Neural crest cell (in vitro differentiated cells): ENCODE results near the gene ATP4A. TPM values are rescaled to one million over a fixed set of nuclear protein-coding genes. Genes with fewer than 3 reads are reported as not detected.
A peak's percentile ranks its signal among the peaks of the same experiment; 100 is the strongest.

Experiments used
- DNase-seq: peaks from one replicate; pipeline ENCODE4 v3.0.0; 2021; ENCODE audit warnings: low read depth, mixed read lengths, low spot score
- H3K27ac Mint-ChIP-seq: one replicate; pipeline ENCODE4 v1.8.0; 2021; ENCODE audit warnings: mild to moderate bottlenecking, mixed read lengths; ENCODE audit not compliant: unreplicated experiment
- H3K27me3 Mint-ChIP-seq: 2 replicates; pipeline ENCODE4 v1.8.0; 2021; ENCODE audit warnings: low read depth, mild to moderate bottlenecking, mixed read lengths
- H3K36me3 Mint-ChIP-seq: 2 replicates; pipeline ENCODE4 v1.8.0; 2021; ENCODE audit warnings: low read depth, mild to moderate bottlenecking, mixed read lengths
- H3K4me1 Mint-ChIP-seq: 2 replicates; pipeline ENCODE4 v1.8.0; 2021; ENCODE audit warnings: mixed read lengths
- H3K4me3 Mint-ChIP-seq: one replicate; pipeline ENCODE4 v1.8.0; 2021; ENCODE audit warnings: mild to moderate bottlenecking, mixed read lengths
- H3K9me3 Mint-ChIP-seq: 2 replicates; pipeline ENCODE4 v1.8.0; 2021; ENCODE audit warnings: mixed read lengths
- total RNA-seq: library from RNA; stranded (reverse); gene quantifications from 2 replicates; pipeline ENCODE4 v1.2.1, GENCODE V29; 2021
- TF ChIP-seq, protein P1 (sequence below): fragments of 200-600 bp; sonication (generic); conservative IDR thresholded peaks from 2 replicates; pipeline ENCODE4 v1.5.0; 2021; ENCODE audit warnings: antibody characterized with exemption, mild to moderate bottlenecking

ATP4A gene
- total RNA-seq, 1 donor from 2014 or later: not detected

DNA sequence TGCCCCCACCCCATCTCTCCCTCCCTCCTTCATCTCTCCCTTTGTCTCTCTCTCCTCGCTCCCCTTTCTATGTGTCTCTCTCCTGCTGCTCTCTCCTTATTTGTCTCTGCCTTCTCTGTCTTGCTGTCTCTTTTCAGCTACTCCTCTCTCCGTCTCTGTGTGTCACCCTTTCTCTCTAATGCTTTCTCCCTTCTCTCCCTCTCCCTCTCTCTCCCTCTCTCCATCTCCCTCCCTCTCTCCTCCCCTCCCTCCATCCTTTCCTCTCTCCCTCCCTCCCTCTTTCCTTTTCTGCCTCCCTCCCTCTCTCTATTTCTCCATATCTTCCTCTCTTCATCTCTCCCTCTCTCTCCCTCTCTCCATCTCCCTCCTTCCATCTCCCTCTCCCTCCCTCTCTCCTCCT, 682 bp downstream of the ATP4A start:
- TF ChIP-seq, protein P1, sequence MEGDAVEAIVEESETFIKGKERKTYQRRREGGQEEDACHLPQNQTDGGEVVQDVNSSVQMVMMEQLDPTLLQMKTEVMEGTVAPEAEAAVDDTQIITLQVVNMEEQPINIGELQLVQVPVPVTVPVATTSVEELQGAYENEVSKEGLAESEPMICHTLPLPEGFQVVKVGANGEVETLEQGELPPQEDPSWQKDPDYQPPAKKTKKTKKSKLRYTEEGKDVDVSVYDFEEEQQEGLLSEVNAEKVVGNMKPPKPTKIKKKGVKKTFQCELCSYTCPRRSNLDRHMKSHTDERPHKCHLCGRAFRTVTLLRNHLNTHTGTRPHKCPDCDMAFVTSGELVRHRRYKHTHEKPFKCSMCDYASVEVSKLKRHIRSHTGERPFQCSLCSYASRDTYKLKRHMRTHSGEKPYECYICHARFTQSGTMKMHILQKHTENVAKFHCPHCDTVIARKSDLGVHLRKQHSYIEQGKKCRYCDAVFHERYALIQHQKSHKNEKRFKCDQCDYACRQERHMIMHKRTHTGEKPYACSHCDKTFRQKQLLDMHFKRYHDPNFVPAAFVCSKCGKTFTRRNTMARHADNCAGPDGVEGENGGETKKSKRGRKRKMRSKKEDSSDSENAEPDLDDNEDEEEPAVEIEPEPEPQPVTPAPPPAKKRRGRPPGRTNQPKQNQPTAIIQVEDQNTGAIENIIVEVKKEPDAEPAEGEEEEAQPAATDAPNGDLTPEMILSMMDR: no peak
- no peak overlapping the region for H3K4me3 Mint-ChIP-seq
- H3K9me3 Mint-ChIP-seq: no peaks in the 10 kb centered on the region
- H3K36me3 Mint-ChIP-seq: no peaks in the 10 kb centered on the region
- no peak for DNase-seq
- H3K27me3 Mint-ChIP-seq: peaks cover 70% of the 10 kb centered on the region
- H3K27ac Mint-ChIP-seq: no peak overlapping the region
- H3K4me1 Mint-ChIP-seq: no peaks in the 10 kb centered on the region

DNA sequence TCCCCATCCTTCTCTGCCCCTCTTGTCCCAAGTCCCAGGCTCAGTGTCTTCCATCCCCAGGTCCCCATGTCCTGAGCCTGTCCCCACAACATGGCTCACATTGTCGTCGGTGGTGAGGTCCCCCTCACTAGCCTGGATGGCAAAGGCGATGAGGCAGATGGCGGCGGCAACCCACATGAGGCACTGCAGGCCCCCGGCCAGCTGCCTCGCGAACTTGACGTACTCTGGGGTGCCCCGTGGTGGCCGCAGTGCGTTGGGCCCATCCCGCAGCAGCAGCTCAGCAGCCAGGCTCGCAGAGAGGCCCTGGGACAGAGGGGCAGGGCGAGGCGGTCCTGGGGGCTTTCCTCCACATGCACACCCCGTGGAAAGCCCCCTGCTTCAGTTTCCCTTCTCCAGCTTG, 1.1 kb downstream of the ATP4A start:
- peaks cover 74% of the 10 kb centered on the region for H3K27me3 Mint-ChIP-seq
- H3K36me3 Mint-ChIP-seq: no peaks in the 10 kb centered on the region
- H3K9me3 Mint-ChIP-seq: no peaks in the 10 kb centered on the region
- no peak overlapping the region for H3K27ac Mint-ChIP-seq
- H3K4me3 Mint-ChIP-seq: no peak overlapping the region
- TF ChIP-seq, protein P1: no peak
- no peak for DNase-seq
- peaks cover 1% of the 10 kb centered on the region for H3K4me1 Mint-ChIP-seq

GRCh38 chr19:35561436-35561835, 2.0 kb downstream of the ATP4A start:
- DNase-seq: no peak
- peaks cover 5% of the 10 kb centered on the region for H3K4me1 Mint-ChIP-seq
- H3K36me3 Mint-ChIP-seq: no peaks in the 10 kb centered on the region
- H3K4me3 Mint-ChIP-seq: peak overlapping the region; percentile 42
- peak overlapping the region; percentile 55 for H3K27ac Mint-ChIP-seq
- TF ChIP-seq, protein P1: no peak
- peaks cover 75% of the 10 kb centered on the region for H3K27me3 Mint-ChIP-seq
- H3K9me3 Mint-ChIP-seq: no peaks in the 10 kb centered on the region

DNA sequence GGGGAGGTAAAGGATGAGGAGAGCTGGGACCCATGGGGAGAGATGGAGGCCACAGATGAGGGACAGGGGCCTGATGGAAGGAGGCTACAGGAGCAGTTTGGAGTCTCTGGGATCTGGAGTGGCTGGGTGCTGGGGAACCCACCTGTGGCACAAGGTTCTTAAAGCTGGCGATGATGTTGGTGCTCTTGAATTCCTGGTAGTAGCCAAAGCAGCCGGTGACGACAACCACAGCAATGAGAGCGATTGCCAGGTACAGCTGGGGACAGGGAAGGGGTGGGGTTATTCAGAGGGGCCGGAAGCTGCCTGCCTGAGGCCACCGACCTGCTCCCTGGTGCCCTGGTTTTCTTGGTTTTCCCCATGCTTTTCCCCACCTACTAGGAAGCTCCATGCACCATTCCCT, 2.8 kb downstream of the ATP4A start:
- Mint-ChIP-seq H3K27me3 (peaks cover 82% of the 10 kb centered on the region), H3K4me1 (peaks cover 9% of the 10 kb centered on the region), H3K27ac (no peak overlapping the region), H3K9me3 (no peaks in the 10 kb centered on the region), H3K36me3 (no peaks in the 10 kb centered on the region), H3K4me3 (peak overlapping the region; percentile 42)
- no peak for DNase-seq
- TF ChIP-seq, protein P1: no peak

- no peak overlapping the region for H3K27ac Mint-ChIP-seq
- no peak overlapping the region for H3K4me3 Mint-ChIP-seq
- no peak for DNase-seq
- H3K9me3 Mint-ChIP-seq: no peaks in the 10 kb centered on the region
- H3K4me1 Mint-ChIP-seq: peaks cover 10% of the 10 kb centered on the region
- H3K36me3 Mint-ChIP-seq: no peaks in the 10 kb centered on the region
- peaks cover 81% of the 10 kb centered on the region for H3K27me3 Mint-ChIP-seq
- TF ChIP-seq, protein P1: no peak
Observed at GRCh38 chr19:35560271-35560670, 3.2 kb downstream of the ATP4A start.

DNA sequence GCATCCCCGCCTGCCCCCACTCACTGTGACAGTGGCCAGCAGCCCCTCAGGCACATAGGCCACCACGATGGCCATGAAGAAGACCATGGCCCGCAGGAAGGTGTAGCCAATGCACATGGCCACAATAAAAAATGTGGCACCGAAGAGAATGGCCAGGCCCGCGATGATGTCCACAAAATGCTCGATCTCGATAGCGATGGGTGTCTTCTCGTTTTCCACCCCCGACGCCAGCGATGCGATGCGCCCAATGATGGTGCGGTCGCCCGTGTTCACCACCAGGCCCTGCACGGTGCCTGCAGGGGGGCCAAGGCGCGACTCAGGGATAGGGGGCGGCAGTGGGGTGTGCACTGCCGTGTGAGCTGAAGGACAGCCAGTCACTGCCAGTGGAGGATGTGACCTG, 3.7 kb downstream of the ATP4A start:
- no peaks in the 10 kb centered on the region for H3K9me3 Mint-ChIP-seq
- DNase-seq: no peak
- H3K36me3 Mint-ChIP-seq: no peaks in the 10 kb centered on the region
- H3K27ac Mint-ChIP-seq: no peak overlapping the region
- H3K27me3 Mint-ChIP-seq: peaks cover 82% of the 10 kb centered on the region
- no peak overlapping the region for H3K4me3 Mint-ChIP-seq
- TF ChIP-seq, protein P1: no peak
- peaks cover 10% of the 10 kb centered on the region for H3K4me1 Mint-ChIP-seq
